ENCODE results near the gene CELF5.
"Not testable (repeated sequence)": the region's sequence is repeated elsewhere in the genome, so short reads cannot be mapped to it uniquely, and the experiment has no call there.

The CELF5 gene

GRCh38 chr19:3295581-3295980 lies 71.1 kb downstream of the CELF5 start:
- DNase-seq = no peak

DNA sequence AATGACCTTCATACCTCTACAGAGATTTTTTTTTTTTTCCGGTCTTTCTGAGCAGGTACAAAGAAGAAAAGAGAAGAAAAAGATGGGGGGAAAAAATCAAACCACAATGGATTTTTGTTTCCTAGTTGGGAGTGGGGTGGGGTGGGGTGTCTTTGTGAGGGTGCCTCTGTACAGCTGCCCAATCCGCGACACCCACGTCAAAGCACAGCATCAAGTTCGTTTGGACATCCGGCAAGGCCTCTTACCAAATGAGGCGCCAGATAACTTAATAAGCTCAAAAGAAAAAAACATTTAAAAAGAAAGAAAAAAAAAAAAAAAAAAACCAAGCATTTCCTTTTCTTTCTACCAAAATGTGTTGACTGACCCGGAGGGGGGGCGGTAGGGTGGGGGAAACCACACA lies 71.6 kb downstream of the CELF5 start:
- DNase-seq = no peak

GRCh38 chr19:3296446-3296845 lies 72.0 kb downstream of the CELF5 start:
- no peak for DNase-seq

GRCh38 chr19:3298853-3299449 lies 74.5 kb downstream of the CELF5 start:
- DNase-seq = no peak

DNA sequence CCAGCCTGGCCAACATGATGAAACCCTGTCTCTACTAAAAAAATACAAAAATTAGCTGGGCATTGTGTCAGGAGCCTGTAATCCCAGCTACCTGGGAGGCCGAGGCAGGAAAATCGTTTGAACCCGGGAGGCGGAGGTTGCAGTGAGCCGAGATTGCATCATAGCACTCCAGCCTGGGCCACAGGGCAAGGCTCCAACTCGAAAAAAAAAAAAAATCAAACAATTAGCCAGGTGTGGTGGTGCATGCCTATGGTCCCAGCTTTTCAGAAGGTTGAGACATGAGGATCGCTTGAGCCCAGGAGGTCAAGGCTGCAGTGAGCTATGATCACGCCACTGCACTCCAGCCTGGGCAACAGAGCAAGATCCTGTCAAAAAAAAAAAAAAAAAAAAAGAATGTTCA lies 76.1 kb downstream of the CELF5 start:
- DNase-seq = not testable (repeated sequence)

- DNase-seq = no peak
Measured at GRCh38 chr19:3302755-3303154, 78.3 kb downstream of the CELF5 start.

DNA sequence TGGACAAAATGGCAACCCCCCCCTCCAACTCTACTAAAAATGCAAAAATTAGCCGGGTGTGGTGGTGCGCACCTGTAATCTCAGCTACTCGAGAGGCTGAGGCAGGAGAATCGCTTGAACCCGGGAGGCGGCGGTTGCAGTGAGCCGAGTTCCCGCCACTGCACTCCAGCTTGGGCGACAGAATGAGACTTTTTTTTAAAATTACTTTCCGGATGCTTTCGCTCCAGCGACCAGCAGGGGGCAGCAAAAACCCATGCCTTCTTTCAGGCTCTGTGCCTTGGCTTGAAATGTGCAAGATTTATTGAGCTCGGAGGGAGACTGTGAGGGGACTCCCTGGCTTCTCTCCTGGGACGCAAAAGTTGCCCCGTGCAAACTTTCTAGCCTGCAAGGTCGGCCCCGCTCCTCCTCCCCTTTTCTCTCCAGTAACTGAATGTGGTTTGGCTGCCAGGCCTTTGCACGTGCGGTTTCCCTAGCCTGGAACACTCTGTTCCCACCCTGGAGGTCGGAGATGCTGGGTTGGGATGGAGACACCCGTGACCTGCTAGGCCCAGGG lies 80.5 kb downstream of the CELF5 start:
- DNase-seq = peak; percentile 38 to 74

DNA sequence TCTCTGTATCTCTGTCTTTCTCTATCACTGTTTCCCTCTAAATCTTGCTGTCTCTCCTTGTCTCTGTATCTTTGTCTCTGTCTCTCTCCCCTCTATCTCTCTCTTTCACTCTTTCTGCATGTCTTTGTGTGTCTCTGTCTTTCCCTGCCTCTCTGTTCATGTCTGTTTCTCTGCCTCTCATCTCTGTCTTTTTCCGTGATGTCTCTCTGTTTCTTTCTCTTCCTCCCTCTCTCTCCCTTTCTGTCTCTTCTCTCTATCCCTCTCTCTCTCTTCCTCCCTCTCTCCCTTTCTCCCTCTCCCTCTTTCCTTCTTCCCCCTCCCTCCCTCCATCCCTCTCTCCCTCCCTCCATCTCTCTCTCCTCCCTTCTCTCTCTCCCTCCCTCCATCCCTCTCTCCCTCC lies 85.3 kb downstream of the CELF5 start:
- DNase-seq = no peak

GRCh38 chr19:3310280-3310679 lies 85.8 kb downstream of the CELF5 start:
- DNase-seq = no peak

DNA sequence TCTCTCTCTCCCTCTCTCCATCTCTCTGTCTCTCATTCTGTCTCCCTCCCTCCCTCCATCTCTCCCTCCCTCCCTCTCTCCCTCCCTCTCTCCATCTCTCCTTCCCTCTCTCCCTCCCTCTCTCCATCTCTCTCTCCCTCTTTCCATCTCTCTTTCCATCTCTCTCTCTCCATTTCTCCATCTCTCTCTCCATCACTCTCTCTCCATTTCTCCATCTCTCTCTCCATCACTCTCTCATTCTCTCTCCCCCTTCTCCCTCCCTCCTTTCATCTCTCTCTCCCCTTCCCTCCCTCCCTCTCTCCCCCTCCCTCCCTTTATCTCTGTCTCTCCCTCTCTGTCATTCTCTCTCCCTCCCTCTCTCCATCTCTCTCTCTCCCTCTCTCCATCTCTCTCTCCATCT lies 86.2 kb downstream of the CELF5 start:
- DNase-seq = no peak

DNA sequence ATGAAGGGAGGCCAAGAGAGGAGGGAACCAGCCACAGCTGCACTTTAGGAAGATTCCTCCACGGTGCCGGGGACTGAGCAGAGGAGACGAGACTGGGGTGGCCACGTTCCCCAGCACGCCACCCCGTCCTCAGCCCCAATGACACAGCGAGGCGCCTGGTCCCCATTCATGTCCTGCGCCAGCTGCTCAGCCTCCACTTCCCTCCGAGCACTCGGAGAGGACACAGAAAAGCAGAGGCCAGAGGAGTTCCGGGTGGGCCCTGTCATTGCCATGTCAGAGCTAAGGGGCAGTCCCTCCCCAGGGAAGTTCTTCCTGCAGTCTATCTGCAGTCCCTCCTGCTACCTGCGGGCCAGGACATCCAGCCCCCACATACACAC lies 88.7 kb downstream of the CELF5 start:
- no peak for DNase-seq

DNA sequence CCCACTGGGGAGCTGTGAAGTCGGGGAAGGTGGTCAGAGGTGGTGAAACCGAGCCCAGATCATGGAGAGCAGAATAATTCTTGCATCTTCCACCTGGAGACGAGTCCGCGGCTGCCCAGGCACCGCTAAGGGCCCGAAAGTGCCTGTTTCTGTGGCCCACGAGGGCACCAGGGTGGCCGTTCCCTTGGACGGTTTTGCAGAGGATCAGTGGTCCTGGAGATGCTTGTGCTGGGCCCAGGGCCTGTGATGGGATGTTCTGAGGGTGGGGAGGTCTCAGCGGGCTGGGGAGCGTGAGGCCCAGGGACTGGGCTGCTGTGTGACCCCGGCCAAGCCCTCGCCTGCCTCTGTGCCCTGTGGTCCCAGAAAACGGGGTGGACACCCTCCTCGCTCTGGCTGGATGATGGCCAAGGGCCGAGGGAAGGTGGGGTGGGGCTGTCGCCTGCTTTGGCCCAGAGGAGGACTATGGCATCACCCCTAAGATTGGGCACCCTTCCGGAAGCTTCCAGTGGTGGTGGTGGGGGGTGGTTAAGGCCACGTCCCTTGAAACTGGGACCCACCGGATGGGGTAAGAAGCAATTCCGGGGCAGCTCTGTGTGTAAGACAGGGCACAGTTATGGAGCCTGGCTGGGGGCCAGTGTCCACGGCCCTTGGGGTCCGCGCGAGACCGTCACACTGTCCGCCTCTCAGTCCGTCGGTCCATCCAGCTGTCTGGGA lies 90.7 kb downstream of the CELF5 start:
- DNase-seq = no peak

DNA sequence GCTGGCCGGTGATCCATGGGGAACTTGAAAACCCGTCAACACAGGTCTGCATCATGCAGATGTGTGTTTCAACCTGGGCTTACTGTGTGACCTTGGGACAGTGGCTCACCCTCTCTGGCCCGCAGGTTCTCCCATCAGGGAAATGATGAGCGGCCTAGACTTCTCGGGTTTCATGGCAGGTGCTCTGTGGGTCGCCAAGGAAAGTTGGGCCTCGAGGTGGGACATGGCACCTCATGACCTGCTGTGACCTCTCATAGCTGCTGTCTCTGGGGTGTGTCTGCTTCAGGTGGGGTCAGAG lies 91.2 kb downstream of the CELF5 start:
- no peak for DNase-seq

GRCh38 chr19:3316132-3316648 lies 91.7 kb downstream of the CELF5 start:
- DNase-seq = no peak

- no peak for DNase-seq
Measured at GRCh38 chr19:3316659-3317207, 92.3 kb downstream of the CELF5 start.

- DNase-seq = no peak
Measured at GRCh38 chr19:3319643-3320353, 95.3 kb downstream of the CELF5 start.

- DNase-seq = no peak
Measured at GRCh38 chr19:3320354-3320670, 95.9 kb downstream of the CELF5 start.

DNA sequence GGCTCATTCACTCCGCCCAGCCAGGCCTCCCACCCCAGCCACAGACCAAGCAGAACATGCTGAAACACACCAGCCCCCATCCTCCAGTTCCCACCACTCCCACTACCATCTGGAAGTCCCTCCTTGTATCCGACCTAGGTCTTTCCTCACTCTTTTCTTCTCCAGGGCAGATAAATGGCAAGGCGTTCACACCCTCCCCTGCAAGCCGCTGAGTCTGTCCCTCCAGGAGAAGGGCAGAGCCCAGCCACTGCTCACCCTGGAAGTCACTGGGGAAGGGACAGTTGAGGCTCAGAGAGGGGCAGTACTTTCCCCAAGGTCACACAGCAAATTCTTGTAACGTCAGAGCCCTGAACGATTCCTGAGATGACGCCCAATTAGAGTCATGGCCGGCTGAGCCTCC lies 96.4 kb downstream of the CELF5 start:
- DNase-seq = no peak

DNA sequence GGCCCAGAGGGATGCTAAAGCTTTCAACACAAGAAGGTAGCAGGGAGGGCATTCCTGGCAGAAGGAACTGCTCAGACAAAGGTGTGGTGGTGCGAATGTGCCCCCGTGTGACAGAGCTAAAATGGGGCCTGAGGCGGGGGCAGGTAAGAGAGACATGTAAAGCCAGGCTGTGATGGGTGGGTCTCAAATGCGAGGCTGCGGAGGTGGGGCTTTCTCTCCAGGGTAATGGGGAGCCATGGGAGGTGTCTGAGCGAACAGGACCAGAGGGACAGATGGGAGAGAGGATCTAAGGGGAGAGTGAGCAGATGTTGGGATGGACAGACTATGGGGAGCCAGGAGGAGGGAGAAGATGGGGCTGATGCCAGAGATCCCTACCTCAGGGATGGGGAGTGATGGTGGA lies 97.2 kb downstream of the CELF5 start:
- no peak for DNase-seq

GRCh38 chr19:3322199-3322978 lies 97.9 kb downstream of the CELF5 start:
- no peak for DNase-seq

GRCh38 chr19:3323026-3323425 lies 98.6 kb downstream of the CELF5 start:
- no peak for DNase-seq

DNA sequence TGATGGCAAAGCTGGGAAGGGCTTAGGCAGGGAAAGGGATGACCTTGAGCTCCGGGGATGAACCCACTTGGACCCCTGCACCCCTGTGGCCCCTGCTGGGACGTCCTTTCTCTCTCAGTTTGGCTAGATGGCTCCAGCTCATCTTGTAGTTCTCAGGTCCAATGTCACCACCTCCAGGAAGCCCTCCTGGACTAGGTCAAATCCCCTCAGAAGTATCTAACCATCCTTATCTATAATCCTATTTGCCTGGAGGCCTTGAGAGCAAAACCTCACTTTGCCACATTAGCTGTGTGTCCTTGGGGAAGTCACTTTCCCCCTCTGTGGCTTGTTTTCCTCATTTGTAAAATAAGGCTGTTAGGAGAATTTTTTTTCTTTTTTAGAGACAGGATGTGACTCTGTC lies 99.2 kb downstream of the CELF5 start:
- no peak for DNase-seq

- no peak for DNase-seq
Measured at GRCh38 chr19:3324405-3324856, 100.0 kb downstream of the CELF5 start.
